ENCODE measurements around the gene ZNF341. TPM values are rescaled to one million over a fixed set of nuclear protein-coding genes. Genes with fewer than 3 reads are reported as not detected.

ZNF341 gene
- polyA plus RNA-seq, 1 donor from 2014 or later = 1.2 TPM

- H3K9ac ChIP-seq (ENCODE audit: low read length) = no peak overlapping the region
- H3K9me2 ChIP-seq (ENCODE audit: insufficient read depth, low read length) = no peaks in the 10 kb centered on the region
- no peaks in the 10 kb centered on the region for H3K79me2 ChIP-seq (replicated peaks; ENCODE audit: insufficient read depth, low read length)
- no peak overlapping the region for H3K27ac ChIP-seq (ENCODE audit: low read length)
- H3F3A ChIP-seq (ENCODE audit: insufficient read depth, low read length, poor library complexity, severe bottlenecking) = no peaks in the 10 kb centered on the region
- H2AFZ ChIP-seq (ENCODE audit: low read depth, low read length) = no peak overlapping the region
- no peak overlapping the region for H3K4me2 ChIP-seq (ENCODE audit: low read length)
- no peaks in the 10 kb centered on the region for H3K27me3 ChIP-seq (ENCODE audit: insufficient read depth, low read depth, low read length)
- no peaks in the 10 kb centered on the region for H3K9me3 ChIP-seq (ENCODE audit: low read length)
- no peak overlapping the region for H3K4me3 ChIP-seq (ENCODE audit: low read length)
- H3K36me3 ChIP-seq (ENCODE audit: insufficient read depth, low read length) = no peaks in the 10 kb centered on the region
- H4K20me1 ChIP-seq (ENCODE audit: insufficient read depth) = no peaks in the 10 kb centered on the region
- TF ChIP-seq EP300 (conservative IDR thresholded peaks at IDR 0.05; ENCODE audit: poor library complexity, severe bottlenecking) (no peak), TAF1 (IDR thresholded peaks at IDR 0.05; ENCODE audit: low read depth) (no peak), SMC3 (conservative IDR thresholded peaks at IDR 0.05; ENCODE audit: poor library complexity) (no peak)
These were observed 42.3 kb upstream of the ZNF341 start for GRCh38 chr20:33689493-33689892.

- no peaks in the 10 kb centered on the region for H3F3A ChIP-seq (ENCODE audit: insufficient read depth, low read length, poor library complexity, severe bottlenecking)
- no peak overlapping the region for H2AFZ ChIP-seq (ENCODE audit: low read depth, low read length)
- H3K79me2 ChIP-seq (replicated peaks; ENCODE audit: insufficient read depth, low read length) = no peaks in the 10 kb centered on the region
- no peaks in the 10 kb centered on the region for H3K9me2 ChIP-seq (ENCODE audit: insufficient read depth, low read length)
- no peaks in the 10 kb centered on the region for H3K9me3 ChIP-seq (ENCODE audit: low read length)
- H3K36me3 ChIP-seq (ENCODE audit: insufficient read depth, low read length) = no peaks in the 10 kb centered on the region
- no peaks in the 10 kb centered on the region for H4K20me1 ChIP-seq (ENCODE audit: insufficient read depth)
- no peak overlapping the region for H3K27ac ChIP-seq (ENCODE audit: low read length)
- TF ChIP-seq SMC3 (conservative IDR thresholded peaks at IDR 0.05; ENCODE audit: poor library complexity) (no peak), EP300 (conservative IDR thresholded peaks at IDR 0.05; ENCODE audit: poor library complexity, severe bottlenecking) (no peak), TAF1 (IDR thresholded peaks at IDR 0.05; ENCODE audit: low read depth) (no peak), EZH2 (IDR thresholded peaks at IDR 0.05; ENCODE audit: borderline replicate concordance, insufficient read depth, low read length, poor library complexity, severe bottlenecking) (no peak), POLR2AphosphoS5 (IDR thresholded peaks at IDR 0.05) (no peak), CTCF (IDR thresholded peaks at IDR 0.05; ENCODE audit: poor library complexity, severe bottlenecking) (no peak), REST (IDR thresholded peaks at IDR 0.05; ENCODE audit: borderline replicate concordance) (no peak), MXI1 (conservative IDR thresholded peaks at IDR 0.05; ENCODE audit: poor library complexity, severe bottlenecking) (no peak), RAD21 (conservative IDR thresholded peaks at IDR 0.05) (no peak)
- no peak overlapping the region for H3K4me2 ChIP-seq (ENCODE audit: low read length)
- no peak overlapping the region for H3K9ac ChIP-seq (ENCODE audit: low read length)
- no peak overlapping the region for H3K4me3 ChIP-seq (ENCODE audit: low read length)
- H3K27me3 ChIP-seq (ENCODE audit: insufficient read depth, low read depth, low read length) = no peaks in the 10 kb centered on the region
These were observed 41.8 kb upstream of the ZNF341 start for GRCh38 chr20:33689973-33690372.

GRCh38 chr20:33693289-33693688 lies 38.5 kb upstream of the ZNF341 start:
- no peak for TF ChIP-seq EP300 (conservative IDR thresholded peaks at IDR 0.05; ENCODE audit: poor library complexity, severe bottlenecking)
- TF ChIP-seq POLR2AphosphoS5 (IDR thresholded peaks at IDR 0.05) = no peak
- no peak for TF ChIP-seq REST (IDR thresholded peaks at IDR 0.05; ENCODE audit: borderline replicate concordance)
- no peak overlapping the region for H3K27ac ChIP-seq (ENCODE audit: low read length)
- no peak overlapping the region for H3K4me2 ChIP-seq (ENCODE audit: low read length)
- H3K9me3 ChIP-seq (ENCODE audit: low read length) = no peaks in the 10 kb centered on the region
- H3K36me3 ChIP-seq (ENCODE audit: insufficient read depth, low read length) = no peaks in the 10 kb centered on the region
- no peaks in the 10 kb centered on the region for H3K27me3 ChIP-seq (ENCODE audit: insufficient read depth, low read depth, low read length)
- H2AFZ ChIP-seq (ENCODE audit: low read depth, low read length) = no peak overlapping the region
- H4K20me1 ChIP-seq (ENCODE audit: insufficient read depth) = no peaks in the 10 kb centered on the region
- no peak overlapping the region for H3K4me3 ChIP-seq (ENCODE audit: low read length)
- H3K9ac ChIP-seq (ENCODE audit: low read length) = no peak overlapping the region
- no peaks in the 10 kb centered on the region for H3K9me2 ChIP-seq (ENCODE audit: insufficient read depth, low read length)
- H3F3A ChIP-seq (ENCODE audit: insufficient read depth, low read length, poor library complexity, severe bottlenecking) = no peaks in the 10 kb centered on the region
- H3K79me2 ChIP-seq (replicated peaks; ENCODE audit: insufficient read depth, low read length) = no peaks in the 10 kb centered on the region

Measured in neural cell (in vitro differentiated cells).